Measurements from ENCODE around the gene CD160.

CD160 gene

GRCh38 chr1:145708063-145708462, 11.2 kb upstream of the CD160 start:
- no peak overlapping the region for H3K27ac ChIP-seq (ENCODE audit: low read length)
- no peaks in the 10 kb centered on the region for H3K36me3 ChIP-seq (ENCODE audit: insufficient read depth, low read length)
- no peak overlapping the region for H3K4me2 ChIP-seq (ENCODE audit: insufficient read depth, low read length)
- no peaks in the 10 kb centered on the region for H3K79me2 ChIP-seq (ENCODE audit: insufficient read depth, low read length)
- H3K9ac ChIP-seq (ENCODE audit: low read depth, low read length): no peak overlapping the region
- no peak overlapping the region for H3K4me3 ChIP-seq (ENCODE audit: low read depth in 1 of 2, low read length in 2 of 2)
- DNase-seq: no peak
- ATAC-seq (ENCODE audit: insufficient read depth, low read depth): no peak
- TF ChIP-seq CTCF (IDR thresholded peaks at IDR 0.05; ENCODE audit: borderline replicate concordance, extremely low read depth, low read length, poor library complexity, severe bottlenecking) (no peak), EZH2 (IDR thresholded peaks at IDR 0.05; ENCODE audit: borderline replicate concordance, low read depth, low read length, severe bottlenecking) (no peak)
- no peaks in the 10 kb centered on the region for H3K9me3 ChIP-seq (ENCODE audit: insufficient read depth, low read length, severe bottlenecking)
- H2AFZ ChIP-seq (ENCODE audit: low read depth, low read length): no peak overlapping the region
- H3K4me1 ChIP-seq (ENCODE audit: insufficient read depth, low read length): no peaks in the 10 kb centered on the region
- no peaks in the 10 kb centered on the region for H3K27me3 ChIP-seq (ENCODE audit: insufficient read depth, low read length, poor library complexity)
- no peaks in the 10 kb centered on the region for H4K20me1 ChIP-seq (ENCODE audit: insufficient read depth, low read length)

- H3K36me3 ChIP-seq (ENCODE audit: insufficient read depth, low read length): no peaks in the 10 kb centered on the region
- TF ChIP-seq EZH2 (IDR thresholded peaks at IDR 0.05; ENCODE audit: borderline replicate concordance, low read depth, low read length, severe bottlenecking) (no peak), CTCF (IDR thresholded peaks at IDR 0.05; ENCODE audit: borderline replicate concordance, extremely low read depth, low read length, poor library complexity, severe bottlenecking) (no peak)
- H3K4me2 ChIP-seq (ENCODE audit: insufficient read depth, low read length): no peak overlapping the region
- H2AFZ ChIP-seq (ENCODE audit: low read depth, low read length): no peak overlapping the region
- DNase-seq (no peak), ATAC-seq (ENCODE audit: insufficient read depth, low read depth) (no peak)
- no peaks in the 10 kb centered on the region for H3K27me3 ChIP-seq (ENCODE audit: insufficient read depth, low read length, poor library complexity)
- no peaks in the 10 kb centered on the region for H3K9me3 ChIP-seq (ENCODE audit: insufficient read depth, low read length, severe bottlenecking)
- H3K4me3 ChIP-seq (ENCODE audit: low read depth in 1 of 2, low read length in 2 of 2): no peak overlapping the region
- H3K4me1 ChIP-seq (ENCODE audit: insufficient read depth, low read length): no peaks in the 10 kb centered on the region
- H4K20me1 ChIP-seq (ENCODE audit: insufficient read depth, low read length): no peaks in the 10 kb centered on the region
- H3K27ac ChIP-seq (ENCODE audit: low read length): no peak overlapping the region
- H3K79me2 ChIP-seq (ENCODE audit: insufficient read depth, low read length): no peaks in the 10 kb centered on the region
- no peak overlapping the region for H3K9ac ChIP-seq (ENCODE audit: low read depth, low read length)
These were observed 8.8 kb upstream of the CD160 start for GRCh38 chr1:145710291-145711027.

- Histone ChIP-seq H3K4me1 (ENCODE audit: insufficient read depth, low read length) (no peaks in the 10 kb centered on the region), H3K9me3 (ENCODE audit: insufficient read depth, low read length, severe bottlenecking) (no peaks in the 10 kb centered on the region), H3K27me3 (ENCODE audit: insufficient read depth, low read length, poor library complexity) (no peaks in the 10 kb centered on the region), H3K4me3 (ENCODE audit: low read depth in 1 of 2, low read length in 2 of 2) (no peak overlapping the region), H3K4me2 (ENCODE audit: insufficient read depth, low read length) (no peak overlapping the region), H3K9ac (ENCODE audit: low read depth, low read length) (no peak overlapping the region), H3K36me3 (ENCODE audit: insufficient read depth, low read length) (no peaks in the 10 kb centered on the region), H2AFZ (ENCODE audit: low read depth, low read length) (no peak overlapping the region), H4K20me1 (ENCODE audit: insufficient read depth, low read length) (no peaks in the 10 kb centered on the region), H3K79me2 (ENCODE audit: insufficient read depth, low read length) (no peaks in the 10 kb centered on the region), H3K27ac (ENCODE audit: low read length) (no peak overlapping the region)
- no peak for DNase-seq
- TF ChIP-seq EZH2 (IDR thresholded peaks at IDR 0.05; ENCODE audit: borderline replicate concordance, low read depth, low read length, severe bottlenecking): no peak
- no peak for TF ChIP-seq CTCF (IDR thresholded peaks at IDR 0.05; ENCODE audit: borderline replicate concordance, extremely low read depth, low read length, poor library complexity, severe bottlenecking)
- ATAC-seq (ENCODE audit: insufficient read depth, low read depth): no peak
These were observed 8.1 kb upstream of the CD160 start for GRCh38 chr1:145711213-145711651.
